Epidermal melanocyte (primary cell): Measurements from ENCODE around the gene HMGB1.

Experiments
- DNase-seq: peaks from one replicate; pipeline ENCODE4 v3.0.0; 2011; ENCODE audit warnings: low spot score; ENCODE audit not compliant: insufficient read length

Gene HMGB1

GRCh38 chr13:30431269-30431940 is 34.3 kb downstream of the HMGB1 start:
- no peak for DNase-seq

GRCh38 chr13:30429721-30430694 is 35.7 kb downstream of the HMGB1 start:
- DNase-seq = peak; percentile 32

GRCh38 chr13:30429235-30429634 is 36.5 kb downstream of the HMGB1 start:
- DNase-seq = no peak

GRCh38 chr13:30423891-30424290 is 41.8 kb downstream of the HMGB1 start:
- DNase-seq = no peak

- peak; percentile 25 for DNase-seq
Measured at GRCh38 chr13:30422054-30422839, 43.5 kb downstream of the HMGB1 start, which contains the start of gene UBE2L5. TSS of gene UBE2L5 (plus strand) at chr13:30422493. CDS start at chr13:30427991, 5,498 bp downstream.

GRCh38 chr13:30421093-30422053 is 44.4 kb downstream of the HMGB1 start:
- peak; percentile 50 for DNase-seq

- no peak for DNase-seq
Measured at GRCh38 chr13:30418717-30419459, 46.8 kb downstream of the HMGB1 start.

GRCh38 chr13:30418075-30418716 is 47.5 kb downstream of the HMGB1 start:
- DNase-seq = no peak

- no peak for DNase-seq
Measured at GRCh38 chr13:30416471-30416870, 49.3 kb downstream of the HMGB1 start.

GRCh38 chr13:30415430-30416030 is 50.2 kb downstream of the HMGB1 start:
- DNase-seq = no peak

GRCh38 chr13:30413842-30414241 is 51.9 kb downstream of the HMGB1 start:
- DNase-seq = no peak

GRCh38 chr13:30412346-30412745 is 53.4 kb downstream of the HMGB1 start:
- DNase-seq = no peak

- no peak for DNase-seq
Measured at GRCh38 chr13:30410705-30411125, 55.0 kb downstream of the HMGB1 start.

GRCh38 chr13:30409886-30410704 is 55.6 kb downstream of the HMGB1 start:
- no peak for DNase-seq

GRCh38 chr13:30408319-30409101 is 57.2 kb downstream of the HMGB1 start:
- DNase-seq = peak; percentile 68

GRCh38 chr13:30406779-30407416 is 58.8 kb downstream of the HMGB1 start:
- DNase-seq = no peak
